ENCODE measurements around the gene AMBN. TPM values are rescaled to one million over a fixed set of nuclear protein-coding genes. Genes with fewer than 3 reads are reported as not detected.

AMBN gene
- polyA plus RNA-seq (2013, experiment 1 of 2; ENCODE audit: insufficient read length) = not detected
- not detected for polyA plus RNA-seq (2013, experiment 2 of 2; ENCODE audit: insufficient read length)

DNA sequence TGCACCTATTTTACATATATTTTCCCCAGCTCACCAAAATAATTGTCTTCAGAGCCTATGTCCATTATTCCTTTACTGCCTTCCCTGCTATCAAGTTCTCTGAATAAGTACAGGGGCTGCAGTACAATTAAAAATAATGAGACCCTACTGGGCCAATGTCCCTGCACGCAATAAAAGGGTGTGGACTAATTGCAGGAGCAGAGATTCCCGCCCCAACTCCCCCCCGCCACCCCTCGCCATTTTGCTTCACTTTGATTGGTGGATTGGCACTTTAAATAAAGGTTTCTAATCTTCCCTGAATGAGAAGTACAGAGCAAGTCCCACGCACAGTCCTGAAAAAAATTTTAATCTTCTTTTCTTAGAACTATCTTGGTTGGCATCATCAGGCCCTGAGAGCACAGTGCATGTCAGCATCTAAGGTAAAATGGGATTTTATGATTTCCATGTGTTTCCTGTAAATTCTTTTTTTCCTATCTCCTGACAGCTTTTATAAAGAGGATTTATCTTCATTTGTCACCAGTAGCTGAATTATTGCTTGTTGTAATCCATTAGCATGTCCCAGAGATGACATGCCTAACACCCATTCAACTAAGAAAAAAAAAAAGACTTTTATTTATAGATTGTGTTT, at the start of gene AMBN:
Gene AMBN, plus strand, starts transcription at position 302 of the 628 bp plus-strand sequence. Its CDS starts 103 bp downstream, at position 405.
- DNase-seq = no peak

DNA sequence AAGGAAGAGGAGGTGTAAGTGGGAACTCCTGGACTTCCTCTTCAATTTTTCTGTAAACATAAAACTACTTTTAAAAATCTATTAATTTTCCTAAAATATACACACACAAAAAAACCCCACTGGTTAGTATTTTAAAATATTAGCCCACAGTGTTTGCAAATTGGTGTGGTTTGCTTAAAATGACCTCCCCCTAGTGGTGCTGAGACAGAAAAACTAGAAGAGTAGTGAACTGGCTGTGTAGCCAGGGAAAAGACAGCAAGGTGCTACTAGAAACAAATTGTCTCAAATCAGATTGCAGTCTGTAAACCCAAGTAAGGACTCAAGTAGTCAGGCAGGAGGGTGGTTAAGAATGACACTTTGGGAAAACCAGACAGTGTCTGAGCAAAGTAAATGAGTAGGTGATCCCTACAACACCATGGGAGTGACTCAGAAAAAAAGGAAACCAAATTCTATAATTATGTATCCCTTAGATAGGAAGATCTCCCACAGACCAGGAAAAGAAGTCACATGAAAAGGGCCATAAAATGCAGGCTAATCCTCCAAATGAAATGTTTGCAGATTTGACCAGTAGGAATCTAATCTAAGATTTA, 47.7 kb upstream of the AMBN start:
- peak; percentile 3 for DNase-seq

GRCh38 chr4:70556856-70557255, 35.2 kb upstream of the AMBN start:
- DNase-seq = peak; percentile 3

DNA sequence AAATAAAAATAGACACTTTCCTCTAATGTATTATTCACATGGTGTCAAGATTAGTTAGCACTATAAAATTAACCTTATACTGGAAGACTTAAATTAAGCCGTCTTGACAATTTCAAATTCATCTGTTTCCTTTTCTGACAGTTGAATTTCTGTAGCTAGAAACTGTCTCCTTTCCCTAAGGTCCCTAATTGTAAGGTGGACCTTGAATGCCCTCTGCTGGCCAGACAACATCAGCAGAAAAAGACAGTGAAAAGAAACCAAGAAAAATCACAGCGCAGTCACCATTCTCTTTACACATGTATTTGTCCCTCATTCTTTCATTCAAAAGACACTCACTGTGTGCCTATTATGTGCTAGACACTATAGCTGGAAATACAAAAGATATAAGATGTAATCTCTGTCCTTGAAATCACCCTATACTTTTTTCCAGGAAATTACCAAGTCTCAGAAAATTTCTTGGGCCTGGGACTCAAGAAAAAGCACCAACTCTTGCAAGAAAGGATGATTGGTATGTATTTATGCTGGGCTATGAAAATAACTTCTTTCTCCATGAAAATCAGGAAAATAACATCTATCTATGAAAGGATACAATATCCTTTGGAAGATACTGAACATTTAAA, 32.7 kb upstream of the AMBN start:
- peak; percentile 30 for DNase-seq

DNA sequence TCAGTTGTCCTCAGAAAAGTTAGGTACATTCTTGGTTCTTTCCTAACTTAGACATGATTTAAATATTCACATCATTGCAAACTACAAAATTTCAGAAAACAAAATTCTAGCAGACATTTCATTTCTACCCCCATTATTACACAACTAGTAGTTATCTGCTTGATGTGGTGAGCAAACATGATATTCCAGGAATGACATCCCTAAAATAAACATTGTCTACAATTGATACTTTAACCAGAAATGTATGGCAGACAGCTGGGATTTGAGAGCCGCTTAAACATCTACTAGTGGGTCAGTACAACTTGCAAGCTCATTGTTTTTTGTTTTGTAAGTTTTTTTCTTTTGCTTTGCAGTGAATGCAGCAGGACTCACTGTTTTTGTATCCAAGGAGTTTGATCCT, 32.1 kb upstream of the AMBN start:
- DNase-seq = peak; percentile 4

GRCh38 chr4:70564033-70564432, 28.0 kb upstream of the AMBN start:
- no peak for DNase-seq

DNA sequence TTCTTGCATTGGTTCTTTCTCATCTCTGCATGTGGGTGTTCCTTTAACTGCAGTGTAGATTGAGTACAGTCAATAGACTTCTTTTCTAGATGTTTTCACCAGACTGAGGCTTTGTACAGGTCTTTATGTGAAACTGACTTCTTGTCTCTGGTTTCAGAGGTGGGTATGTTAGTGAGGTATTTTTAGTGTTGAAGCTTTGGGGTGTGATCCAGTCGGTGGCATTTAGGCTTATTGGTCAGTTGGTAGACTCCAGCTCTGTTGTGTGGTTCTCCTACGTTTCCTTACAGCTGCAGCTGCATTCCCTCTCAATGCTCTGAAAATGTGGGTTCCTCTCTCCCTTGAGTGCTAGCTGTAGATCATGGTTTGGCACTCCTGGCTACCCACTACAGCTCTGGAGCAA, 21.3 kb upstream of the AMBN start:
- DNase-seq = no peak

DNA sequence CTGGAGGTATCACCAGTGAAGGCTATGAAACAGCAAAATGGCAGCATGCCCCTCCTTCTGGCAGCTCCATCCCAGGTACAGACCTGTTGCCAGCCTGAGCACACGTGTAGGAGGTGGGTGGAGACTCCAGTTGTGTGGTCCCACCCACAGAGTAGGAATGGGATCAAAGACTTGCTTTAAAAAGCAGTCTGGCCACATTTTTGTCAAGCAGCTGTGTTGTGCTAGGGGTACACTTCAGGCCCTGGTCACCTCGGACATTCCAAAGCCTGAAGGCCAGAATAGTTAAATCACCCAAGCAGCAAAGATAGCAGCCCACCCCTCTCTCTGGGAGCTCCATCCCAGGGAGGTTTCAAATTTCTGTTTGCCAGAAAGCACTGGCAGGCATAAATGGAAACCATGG, 20.3 kb upstream of the AMBN start:
- DNase-seq = no peak

- no peak for DNase-seq
Observed at GRCh38 chr4:70575964-70576363, 16.1 kb upstream of the AMBN start.

GRCh38 chr4:70577220-70577927, 14.7 kb upstream of the AMBN start:
- no peak for DNase-seq

DNA sequence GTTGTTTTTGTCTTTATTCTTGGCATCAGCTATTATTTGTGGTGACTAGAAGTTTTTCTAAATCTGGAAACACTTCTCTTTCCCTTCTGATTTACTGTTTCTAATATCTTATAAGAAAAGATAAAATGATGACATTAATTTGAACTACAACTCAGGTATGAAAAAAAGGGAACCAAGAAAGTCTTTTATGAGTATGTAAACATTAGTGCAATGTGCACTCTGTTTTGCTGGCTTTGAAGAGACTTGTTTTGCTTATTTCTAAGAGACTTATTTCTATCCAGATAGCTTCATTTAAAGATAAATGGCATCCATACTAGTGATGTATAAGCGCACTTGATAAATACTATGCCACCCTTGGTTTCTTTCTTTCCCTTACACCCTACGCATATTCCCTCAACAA, 10.1 kb upstream of the AMBN start:
- no peak for DNase-seq

DNA sequence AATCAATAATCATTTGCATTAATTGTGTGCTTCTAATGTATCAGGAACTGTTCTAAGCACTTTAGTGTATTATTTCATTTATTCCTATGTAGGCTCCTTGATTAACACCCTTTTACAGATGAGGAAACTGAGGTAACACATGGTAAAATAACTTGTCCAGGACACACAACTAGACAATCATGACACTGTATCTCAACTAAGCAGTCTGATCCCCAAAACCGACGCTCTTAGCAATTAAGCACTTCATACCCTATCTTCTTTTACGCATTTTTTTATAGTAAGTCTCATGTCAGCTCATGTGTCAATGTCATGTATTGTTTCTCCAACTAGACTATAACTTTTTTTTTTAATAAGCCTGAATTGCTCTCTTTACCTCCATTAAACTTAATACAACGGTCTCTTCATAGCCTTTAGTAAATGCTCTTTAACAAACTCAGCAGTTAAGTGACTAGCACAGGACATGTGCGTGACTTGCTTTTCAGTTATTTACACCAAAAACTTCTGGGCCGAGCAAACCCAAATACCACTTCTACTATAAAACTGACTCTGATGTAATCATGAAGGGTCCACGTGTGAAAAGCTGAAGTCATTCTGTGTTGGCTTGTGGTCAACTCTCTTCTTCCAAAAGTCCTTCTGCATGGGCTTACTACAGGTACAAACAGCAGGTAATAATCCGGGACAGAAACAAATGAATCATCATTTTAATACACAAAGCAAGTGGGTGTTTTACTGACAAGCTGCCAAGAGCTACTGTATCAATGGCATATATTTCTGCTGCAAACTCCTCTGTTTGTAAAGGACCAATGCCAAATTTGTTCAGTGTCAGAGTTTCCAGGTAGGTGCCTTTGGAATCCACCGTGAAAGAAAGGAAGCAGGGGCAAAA, 7.9 kb upstream of the AMBN start:
- DNase-seq = no peak

- no peak for DNase-seq
Observed at GRCh38 chr4:70586841-70587240, 5.2 kb upstream of the AMBN start.

- DNase-seq = no peak
Observed at GRCh38 chr4:70589785-70590184, 2.3 kb upstream of the AMBN start.

- no peak for DNase-seq
Observed at GRCh38 chr4:70594196-70594595, 2.1 kb downstream of the AMBN start.

DNA sequence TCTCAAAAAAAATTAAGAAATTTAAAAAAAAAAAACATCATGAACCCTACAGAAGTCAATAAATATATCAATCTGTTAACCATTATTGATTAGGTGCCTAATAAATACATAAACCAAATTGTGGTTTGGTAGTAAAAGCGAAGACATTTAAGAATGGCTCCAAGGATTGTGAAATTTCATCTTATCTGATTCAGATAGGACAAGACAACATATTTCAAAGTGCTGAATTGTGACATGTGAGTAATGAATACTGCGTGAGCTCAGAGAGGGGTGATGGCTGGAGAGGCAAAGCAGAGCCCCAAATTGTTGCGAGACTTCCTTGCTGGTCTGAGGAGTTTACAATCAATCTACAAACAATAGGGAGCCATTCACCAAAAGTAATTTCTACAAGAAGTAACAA, 8.2 kb downstream of the AMBN start:
- DNase-seq = no peak

DNA sequence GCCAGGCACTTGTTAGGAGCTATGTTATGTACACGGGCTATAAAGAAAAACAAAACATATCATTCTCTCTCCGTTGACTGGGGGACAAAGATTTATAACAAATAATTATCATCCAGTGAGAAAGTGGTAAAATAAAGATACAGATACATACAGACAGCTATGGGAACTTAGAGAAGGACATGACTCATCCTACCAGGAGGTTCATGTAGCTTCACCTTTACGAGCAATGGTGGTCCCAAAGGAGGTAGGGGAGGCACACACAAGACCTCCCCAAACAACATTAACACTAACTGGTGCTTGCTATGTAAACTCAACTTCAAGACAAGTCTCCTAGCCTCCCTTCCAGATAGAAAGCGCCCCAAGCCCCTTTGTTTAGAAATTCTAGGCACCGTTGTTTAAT, 8.9 kb downstream of the AMBN start:
- DNase-seq = no peak

DNA sequence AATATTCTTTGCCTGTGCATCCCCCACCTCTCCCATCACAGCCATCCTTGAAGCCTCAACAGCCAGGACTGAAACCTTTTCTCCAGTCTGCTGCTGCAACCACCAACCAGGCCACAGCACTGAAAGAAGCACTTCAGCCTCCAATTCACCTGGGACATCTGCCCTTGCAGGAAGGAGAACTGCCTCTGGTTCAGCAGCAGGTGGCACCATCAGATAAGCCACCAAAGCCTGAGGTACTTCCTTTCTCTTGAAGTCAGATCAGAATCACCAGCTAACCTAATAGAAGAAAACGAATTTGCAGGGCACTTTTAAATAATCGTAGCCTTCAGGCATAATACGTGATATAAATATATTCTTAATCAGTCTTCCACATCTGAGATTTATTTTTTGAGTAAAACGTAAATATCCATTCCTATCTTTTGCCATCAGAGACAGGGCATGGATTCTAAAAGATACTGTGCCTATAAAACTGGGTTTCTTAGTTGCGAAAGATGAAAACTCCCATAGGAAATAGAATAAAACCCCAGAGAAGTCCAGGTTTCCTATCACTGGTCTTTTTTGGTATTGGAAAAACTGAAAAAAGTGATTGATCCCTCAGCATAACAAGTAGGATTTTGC, 9.5 kb downstream of the AMBN start:
- DNase-seq = peak; percentile 71

- DNase-seq = peak; percentile 20
Observed at GRCh38 chr4:70603856-70604255, 11.8 kb downstream of the AMBN start.

GRCh38 chr4:70606459-70606858, 14.4 kb downstream of the AMBN start:
- no peak for DNase-seq

GRCh38 chr4:70607334-70607853, 15.3 kb downstream of the AMBN start:
- no peak for DNase-seq

GRCh38 chr4:70608324-70608723, 16.3 kb downstream of the AMBN start:
- no peak for DNase-seq
